ENCODE data around the gene GRID1.

GRCh38 chr10:86229376-86229775 is 137.2 kb downstream of the GRID1 start:
- no peak for TF ChIP-seq CTCF (conservative IDR thresholded peaks at IDR 0.05; ENCODE audit: low read depth, low read length)
- no peak for TF ChIP-seq EZH2phosphoT487 (IDR thresholded peaks at IDR 0.05; ENCODE audit: borderline replicate concordance, low read length)
- no peak for TF ChIP-seq EZH2 (IDR thresholded peaks at IDR 0.05; ENCODE audit: low read length, unreplicated experiment)

Data from PC-3 (cell line).